Stomach smooth muscle (tissue), 2 donors: ENCODE measurements around the gene GALNT18.

Experiments
- H3K27ac ChIP-seq: one replicate; pipeline ENCODE4 v1.7.0; 2013; ENCODE audit warnings: mild to moderate bottlenecking, low read length, inconsistent platforms
- H3K27me3 ChIP-seq, 2 donors: one replicate each; pipeline ENCODE4 v1.7.0; 2013; ENCODE audit warnings: low read length in 2 of 2; ENCODE audit not compliant: insufficient read depth in 2 of 2, control insufficient read depth in 1 of 2
- H3K36me3 ChIP-seq, 2 donors: one replicate each; pipeline ENCODE4 v1.7.0; 2013; ENCODE audit warnings: low read length in 2 of 2; ENCODE audit not compliant: control insufficient read depth in 2 of 2, insufficient read depth in 2 of 2
- H3K4me1 ChIP-seq: one replicate; pipeline ENCODE4 v1.7.0; 2013; ENCODE audit warnings: low read length; ENCODE audit not compliant: control insufficient read depth, insufficient read depth
- H3K4me3 ChIP-seq, 2 donors: one replicate each; pipeline ENCODE4 v1.7.0; 2013; ENCODE audit warnings: low read length in 2 of 2
- H3K9ac ChIP-seq, 2 donors: one replicate each; pipeline ENCODE4 v1.7.0; 2013; ENCODE audit warnings: low read length in 2 of 2, mild to moderate bottlenecking in 1 of 2
- H3K9me3 ChIP-seq, 2 donors: one replicate each; pipeline ENCODE4 v1.7.0; 2013; ENCODE audit warnings: low read length in 2 of 2; ENCODE audit not compliant: control insufficient read depth in 2 of 2
- donor health status: healthy.
- donor health status: Pancreatic carcinoma.

GALNT18 gene

DNA sequence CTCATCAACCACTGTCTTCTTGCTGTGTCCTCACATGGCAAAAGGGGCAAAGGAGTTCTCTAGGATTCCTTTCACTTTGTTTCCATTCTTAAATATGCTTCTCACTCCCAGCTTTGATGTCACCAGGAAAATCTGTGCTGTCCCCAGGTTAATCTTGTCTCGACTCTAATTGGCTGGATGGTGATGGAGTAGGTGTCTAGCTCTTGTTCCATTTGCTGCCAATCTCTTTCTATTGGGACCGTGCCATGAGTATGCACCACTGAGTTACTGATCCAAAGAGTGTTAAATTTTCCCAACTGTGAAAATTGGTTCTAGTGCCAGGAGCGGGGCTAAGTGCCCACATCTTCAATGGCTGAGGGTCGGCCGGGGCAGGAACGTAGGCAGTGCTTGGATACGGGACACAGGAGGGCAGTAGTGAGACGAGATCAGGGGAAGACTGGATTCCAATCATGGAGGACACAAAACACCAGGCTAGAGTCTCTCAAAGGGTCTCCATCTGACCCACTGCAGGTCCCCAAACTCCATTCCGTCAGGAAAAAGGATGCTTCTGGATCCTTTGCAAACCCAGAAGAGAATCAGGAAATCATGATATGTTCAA is 221.1 kb downstream of the GALNT18 start:
- Histone ChIP-seq H3K27me3 (no peaks in the 10 kb centered on the region), H3K9me3 (no peaks in the 10 kb centered on the region), H3K9ac (no peak overlapping the region), H3K4me3 (no peak overlapping the region), H3K27ac (no peak overlapping the region), H3K36me3 (no peaks in the 10 kb centered on the region), H3K4me1 (peaks cover 28% of the 10 kb centered on the region)

DNA sequence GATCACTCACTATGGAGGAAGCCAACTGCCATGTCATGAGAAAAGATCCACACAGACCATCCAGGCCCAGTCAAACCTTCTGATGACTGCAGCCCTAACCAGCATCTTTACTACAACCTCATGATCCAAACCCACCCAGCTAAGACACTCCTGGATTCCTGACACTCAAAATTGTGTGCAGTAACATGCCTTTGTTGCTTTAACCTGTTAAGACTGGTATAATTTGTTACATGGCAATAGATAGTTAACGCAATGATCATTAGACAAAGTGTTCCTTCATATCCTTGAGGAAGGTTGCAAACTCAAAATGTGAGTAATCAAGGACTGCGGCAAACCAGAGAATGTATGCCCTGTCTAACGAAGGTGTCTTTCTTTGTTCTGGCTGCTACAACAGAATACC is 221.7 kb downstream of the GALNT18 start:
- Histone ChIP-seq H3K9me3 (no peaks in the 10 kb centered on the region), H3K27me3 (no peaks in the 10 kb centered on the region), H3K9ac (no peak overlapping the region), H3K4me1 (peaks cover 28% of the 10 kb centered on the region), H3K4me3 (no peak overlapping the region), H3K36me3 (no peaks in the 10 kb centered on the region), H3K27ac (no peak overlapping the region)

GRCh38 chr11:11397781-11398180 is 224.0 kb downstream of the GALNT18 start:
- H3K9ac ChIP-seq, result no peak overlapping the region
- H3K27me3 ChIP-seq, result no peaks in the 10 kb centered on the region

DNA sequence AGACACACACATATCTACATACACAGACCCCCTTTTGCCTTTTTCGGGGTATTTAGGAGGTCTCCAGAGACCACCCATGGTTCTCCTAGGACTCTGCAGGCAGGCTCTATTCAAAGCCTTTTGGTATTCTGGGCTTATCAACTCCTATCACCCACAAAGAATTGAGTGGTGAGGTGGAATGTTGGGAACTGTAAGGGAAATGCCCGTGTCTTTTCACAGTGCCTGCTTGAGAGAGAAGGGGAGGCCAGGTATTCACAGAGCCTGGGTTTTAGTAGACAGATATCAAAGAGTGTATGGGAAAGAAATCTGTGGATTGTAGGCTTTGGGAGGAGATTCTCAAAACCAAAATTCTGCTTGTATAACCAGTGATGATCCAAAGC is 224.8 kb downstream of the GALNT18 start:
- Histone ChIP-seq H3K4me1 (peaks cover 8% of the 10 kb centered on the region), H3K36me3 (no peaks in the 10 kb centered on the region), H3K9me3 (no peaks in the 10 kb centered on the region), H3K9ac (no peak overlapping the region), H3K27me3 (no peaks in the 10 kb centered on the region), H3K27ac (no peak overlapping the region), H3K4me3 (no peak overlapping the region)

More at GRCh38 chr11:11397781-11398180, 224.0 kb downstream of the GALNT18 start:
- H3K4me1 ChIP-seq, result peaks cover 15% of the 10 kb centered on the region
- H3K27ac ChIP-seq, result no peak overlapping the region
- no peak overlapping the region for H3K4me3 ChIP-seq
- no peaks in the 10 kb centered on the region for H3K9me3 ChIP-seq
- H3K36me3 ChIP-seq, result no peaks in the 10 kb centered on the region

DNA sequence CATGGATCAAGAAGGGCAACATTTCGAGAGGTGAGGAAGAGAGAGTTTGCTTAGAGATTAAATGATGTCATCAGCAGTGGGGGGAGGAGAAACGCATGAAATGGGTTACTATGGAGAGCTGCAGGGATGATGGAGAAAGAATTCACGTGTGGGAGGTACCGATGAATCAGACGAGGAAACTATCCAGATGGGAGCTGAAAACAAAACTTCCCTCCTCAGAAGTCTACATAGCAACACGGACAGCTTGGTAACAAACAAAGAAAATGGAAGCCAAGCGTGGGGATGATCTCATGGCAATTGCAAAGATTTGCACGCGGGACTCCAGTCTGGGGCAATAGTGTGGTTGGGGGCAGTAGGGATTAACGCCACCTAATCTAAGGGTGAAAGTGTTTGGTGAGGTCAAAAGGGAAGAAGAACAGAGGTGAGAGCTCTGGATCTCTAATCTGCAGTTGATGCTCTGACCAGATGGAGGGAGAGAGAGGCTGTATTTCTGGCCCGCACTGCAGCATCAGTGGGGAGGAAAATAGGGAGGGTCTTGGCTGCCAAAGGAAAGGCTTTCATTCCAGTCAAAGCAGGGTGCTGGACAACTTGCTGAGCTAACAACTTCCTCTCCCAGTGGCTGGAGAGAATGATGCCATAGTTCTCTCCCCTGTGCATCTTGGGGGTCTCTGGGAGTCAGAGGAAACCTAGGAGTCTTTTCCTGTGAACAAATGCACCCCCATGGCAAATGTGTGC is 225.3 kb downstream of the GALNT18 start:
- Histone ChIP-seq H3K36me3 (no peaks in the 10 kb centered on the region), H3K4me1 (peaks cover 10% of the 10 kb centered on the region), H3K27me3 (no peaks in the 10 kb centered on the region), H3K4me3 (peak overlapping the region in 1 of 2 donors; percentile 2), H3K9ac (peak overlapping the region in 1 of 2 donors; percentile 21), H3K27ac (peak overlapping the region; percentile 11), H3K9me3 (no peaks in the 10 kb centered on the region)

GRCh38 chr11:11395126-11395525 is 226.7 kb downstream of the GALNT18 start:
- Histone ChIP-seq H3K4me1 (peaks cover 10% of the 10 kb centered on the region), H3K27me3 (no peaks in the 10 kb centered on the region), H3K9me3 (no peaks in the 10 kb centered on the region), H3K36me3 (no peaks in the 10 kb centered on the region), H3K27ac (no peak overlapping the region), H3K4me3 (no peak overlapping the region), H3K9ac (no peak overlapping the region)

DNA sequence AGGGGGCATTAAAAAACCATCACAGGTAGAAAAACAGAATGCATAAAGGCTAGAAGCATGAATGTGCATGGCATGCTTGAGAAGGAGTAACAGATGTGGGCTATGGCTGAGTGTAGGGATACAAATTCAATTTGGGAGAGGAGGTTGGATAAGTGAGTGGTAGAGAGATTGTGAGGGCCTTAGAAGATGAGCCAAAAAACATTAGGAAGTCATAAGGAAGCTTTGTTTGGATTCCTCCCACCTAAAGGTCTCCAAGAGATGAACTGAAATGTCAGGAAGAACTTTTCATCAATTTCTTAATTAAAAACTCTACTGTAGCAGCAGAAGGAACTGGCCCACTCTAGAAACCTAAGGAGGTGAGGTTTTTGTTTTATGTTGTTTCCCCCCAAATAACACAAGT is 227.6 kb downstream of the GALNT18 start:
- H3K27ac ChIP-seq, result no peak overlapping the region

GRCh38 chr11:11391796-11392463 is 229.9 kb downstream of the GALNT18 start:
- Histone ChIP-seq H3K9ac (no peak overlapping the region), H3K27me3 (no peaks in the 10 kb centered on the region), H3K27ac (no peak overlapping the region), H3K4me3 (no peak overlapping the region), H3K9me3 (no peaks in the 10 kb centered on the region), H3K36me3 (no peaks in the 10 kb centered on the region), H3K4me1 (peaks cover 8% of the 10 kb centered on the region)

More for the DNA sequence above, 227.6 kb downstream of the GALNT18 start:
- no peaks in the 10 kb centered on the region for H3K9me3 ChIP-seq
- H3K9ac ChIP-seq, result no peak overlapping the region
- no peak overlapping the region for H3K4me3 ChIP-seq
- H3K4me1 ChIP-seq, result peaks cover 10% of the 10 kb centered on the region
- no peaks in the 10 kb centered on the region for H3K36me3 ChIP-seq
- no peaks in the 10 kb centered on the region for H3K27me3 ChIP-seq

GRCh38 chr11:11391169-11391568 is 230.6 kb downstream of the GALNT18 start:
- no peaks in the 10 kb centered on the region for H3K27me3 ChIP-seq
- H3K36me3 ChIP-seq, result no peaks in the 10 kb centered on the region
- no peaks in the 10 kb centered on the region for H3K9me3 ChIP-seq
- no peak overlapping the region for H3K4me3 ChIP-seq
- H3K4me1 ChIP-seq, result peaks cover 2% of the 10 kb centered on the region
- no peak overlapping the region for H3K9ac ChIP-seq
- H3K27ac ChIP-seq, result no peak overlapping the region

DNA sequence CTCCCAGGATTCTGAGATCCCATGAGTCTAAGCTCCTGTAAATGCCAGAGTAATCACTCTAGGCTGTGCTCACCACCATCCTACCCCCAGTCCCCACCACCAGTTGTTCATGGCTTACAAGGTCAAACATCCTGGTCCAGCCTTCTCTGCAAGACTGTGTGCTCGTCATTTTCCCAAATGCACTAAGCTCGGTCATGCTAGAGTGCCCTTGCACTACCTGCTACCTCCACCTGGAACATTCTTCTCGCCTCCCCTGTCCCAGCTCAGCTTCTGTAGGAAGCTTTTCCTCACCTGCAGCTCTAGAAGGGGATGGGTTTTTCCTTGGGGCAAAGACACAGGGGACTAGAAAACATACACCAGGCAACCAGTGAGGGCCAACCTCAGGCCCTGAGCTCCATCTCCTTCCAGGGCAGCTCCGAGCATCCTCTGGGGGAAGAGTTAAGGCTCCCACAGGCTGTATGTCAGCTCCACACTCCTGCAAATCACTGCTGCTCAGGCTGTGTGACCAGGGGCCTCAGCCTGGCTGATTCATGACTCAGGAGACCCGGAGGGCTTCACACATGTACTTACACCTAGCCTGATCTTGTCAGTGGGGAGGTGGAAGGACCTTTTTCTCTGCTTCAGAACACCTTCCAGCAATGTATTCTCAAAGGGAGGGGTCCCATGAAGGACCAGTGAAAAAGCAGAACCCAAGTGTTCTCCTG is 231.6 kb downstream of the GALNT18 start:
- Histone ChIP-seq H3K27ac (no peak overlapping the region), H3K36me3 (no peaks in the 10 kb centered on the region), H3K4me1 (peaks cover 2% of the 10 kb centered on the region), H3K9me3 (no peaks in the 10 kb centered on the region), H3K9ac (no peak overlapping the region), H3K27me3 (no peaks in the 10 kb centered on the region), H3K4me3 (no peak overlapping the region)
